ENCODE data around the gene MTIF2.
"Not testable (repeated sequence)": the region's sequence is repeated elsewhere in the genome, so short reads cannot be mapped to it uniquely, and the experiment has no call there.

DNA sequence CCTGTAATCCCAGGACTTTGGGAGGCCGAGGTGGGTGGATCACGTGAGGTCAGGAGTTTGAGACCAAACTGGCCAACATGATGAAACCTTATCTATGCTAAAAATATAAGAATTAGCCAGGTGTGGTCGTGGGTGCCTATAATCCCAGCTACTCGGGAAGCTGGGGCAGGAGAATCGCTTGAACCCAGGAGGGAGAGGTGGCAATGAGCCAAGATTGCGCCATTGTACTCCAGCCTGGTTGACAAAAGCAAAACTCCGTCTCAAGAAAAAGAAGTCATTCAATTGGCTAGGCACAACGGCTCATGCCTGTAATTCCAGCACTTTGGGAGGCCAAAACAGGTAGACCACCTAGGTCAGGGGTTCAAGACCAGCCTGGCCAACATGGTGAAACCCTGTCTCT, 27.4 kb downstream of the MTIF2 start:
- not testable (repeated sequence) for TF ChIP-seq JUND (IDR thresholded peaks at IDR 0.05); TCF7L2 (IDR thresholded peaks at IDR 0.05; ENCODE audit: borderline replicate concordance, extremely low read depth, insufficient read depth, insufficient read length); POLR2AphosphoS5 (IDR thresholded peaks at IDR 0.05; ENCODE audit: low read depth, low read length); POLR2A (IDR thresholded peaks at IDR 0.05; ENCODE audit: borderline replicate concordance, extremely low read depth, insufficient read depth, insufficient read length); EZH2 (IDR thresholded peaks at IDR 0.05); ZNF274 (IDR thresholded peaks at IDR 0.05; ENCODE audit: low read depth, low read length); YY1 (IDR thresholded peaks at IDR 0.05; ENCODE audit: extremely low read depth, insufficient replicate concordance, low read depth, low read length); EZH2phosphoT487 (IDR thresholded peaks at IDR 0.05; ENCODE audit: borderline replicate concordance); RAD21 (IDR thresholded peaks at IDR 0.05; ENCODE audit: low read depth); SRF (IDR thresholded peaks at IDR 0.05; ENCODE audit: low read depth)
- TF ChIP-seq, protein P1, sequence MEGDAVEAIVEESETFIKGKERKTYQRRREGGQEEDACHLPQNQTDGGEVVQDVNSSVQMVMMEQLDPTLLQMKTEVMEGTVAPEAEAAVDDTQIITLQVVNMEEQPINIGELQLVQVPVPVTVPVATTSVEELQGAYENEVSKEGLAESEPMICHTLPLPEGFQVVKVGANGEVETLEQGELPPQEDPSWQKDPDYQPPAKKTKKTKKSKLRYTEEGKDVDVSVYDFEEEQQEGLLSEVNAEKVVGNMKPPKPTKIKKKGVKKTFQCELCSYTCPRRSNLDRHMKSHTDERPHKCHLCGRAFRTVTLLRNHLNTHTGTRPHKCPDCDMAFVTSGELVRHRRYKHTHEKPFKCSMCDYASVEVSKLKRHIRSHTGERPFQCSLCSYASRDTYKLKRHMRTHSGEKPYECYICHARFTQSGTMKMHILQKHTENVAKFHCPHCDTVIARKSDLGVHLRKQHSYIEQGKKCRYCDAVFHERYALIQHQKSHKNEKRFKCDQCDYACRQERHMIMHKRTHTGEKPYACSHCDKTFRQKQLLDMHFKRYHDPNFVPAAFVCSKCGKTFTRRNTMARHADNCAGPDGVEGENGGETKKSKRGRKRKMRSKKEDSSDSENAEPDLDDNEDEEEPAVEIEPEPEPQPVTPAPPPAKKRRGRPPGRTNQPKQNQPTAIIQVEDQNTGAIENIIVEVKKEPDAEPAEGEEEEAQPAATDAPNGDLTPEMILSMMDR (IDR thresholded peaks at IDR 0.05 in 2 of 3, conservative IDR thresholded peaks at IDR 0.05 in 1 of 3; ENCODE audit: borderline replicate concordance in 1 of 3, insufficient read depth in 1 of 3, low read depth in 2 of 3, low read length in 2 of 3): not testable (repeated sequence)
- TF ChIP-seq, protein P2, sequence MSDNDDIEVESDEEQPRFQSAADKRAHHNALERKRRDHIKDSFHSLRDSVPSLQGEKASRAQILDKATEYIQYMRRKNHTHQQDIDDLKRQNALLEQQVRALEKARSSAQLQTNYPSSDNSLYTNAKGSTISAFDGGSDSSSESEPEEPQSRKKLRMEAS (IDR thresholded peaks at IDR 0.05): not testable (repeated sequence)
- TF ChIP-seq, protein P3, sequence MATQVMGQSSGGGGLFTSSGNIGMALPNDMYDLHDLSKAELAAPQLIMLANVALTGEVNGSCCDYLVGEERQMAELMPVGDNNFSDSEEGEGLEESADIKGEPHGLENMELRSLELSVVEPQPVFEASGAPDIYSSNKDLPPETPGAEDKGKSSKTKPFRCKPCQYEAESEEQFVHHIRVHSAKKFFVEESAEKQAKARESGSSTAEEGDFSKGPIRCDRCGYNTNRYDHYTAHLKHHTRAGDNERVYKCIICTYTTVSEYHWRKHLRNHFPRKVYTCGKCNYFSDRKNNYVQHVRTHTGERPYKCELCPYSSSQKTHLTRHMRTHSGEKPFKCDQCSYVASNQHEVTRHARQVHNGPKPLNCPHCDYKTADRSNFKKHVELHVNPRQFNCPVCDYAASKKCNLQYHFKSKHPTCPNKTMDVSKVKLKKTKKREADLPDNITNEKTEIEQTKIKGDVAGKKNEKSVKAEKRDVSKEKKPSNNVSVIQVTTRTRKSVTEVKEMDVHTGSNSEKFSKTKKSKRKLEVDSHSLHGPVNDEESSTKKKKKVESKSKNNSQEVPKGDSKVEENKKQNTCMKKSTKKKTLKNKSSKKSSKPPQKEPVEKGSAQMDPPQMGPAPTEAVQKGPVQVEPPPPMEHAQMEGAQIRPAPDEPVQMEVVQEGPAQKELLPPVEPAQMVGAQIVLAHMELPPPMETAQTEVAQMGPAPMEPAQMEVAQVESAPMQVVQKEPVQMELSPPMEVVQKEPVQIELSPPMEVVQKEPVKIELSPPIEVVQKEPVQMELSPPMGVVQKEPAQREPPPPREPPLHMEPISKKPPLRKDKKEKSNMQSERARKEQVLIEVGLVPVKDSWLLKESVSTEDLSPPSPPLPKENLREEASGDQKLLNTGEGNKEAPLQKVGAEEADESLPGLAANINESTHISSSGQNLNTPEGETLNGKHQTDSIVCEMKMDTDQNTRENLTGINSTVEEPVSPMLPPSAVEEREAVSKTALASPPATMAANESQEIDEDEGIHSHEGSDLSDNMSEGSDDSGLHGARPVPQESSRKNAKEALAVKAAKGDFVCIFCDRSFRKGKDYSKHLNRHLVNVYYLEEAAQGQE (IDR thresholded peaks at IDR 0.05; ENCODE audit: low read depth): not testable (repeated sequence)
- TF ChIP-seq, protein P4, sequence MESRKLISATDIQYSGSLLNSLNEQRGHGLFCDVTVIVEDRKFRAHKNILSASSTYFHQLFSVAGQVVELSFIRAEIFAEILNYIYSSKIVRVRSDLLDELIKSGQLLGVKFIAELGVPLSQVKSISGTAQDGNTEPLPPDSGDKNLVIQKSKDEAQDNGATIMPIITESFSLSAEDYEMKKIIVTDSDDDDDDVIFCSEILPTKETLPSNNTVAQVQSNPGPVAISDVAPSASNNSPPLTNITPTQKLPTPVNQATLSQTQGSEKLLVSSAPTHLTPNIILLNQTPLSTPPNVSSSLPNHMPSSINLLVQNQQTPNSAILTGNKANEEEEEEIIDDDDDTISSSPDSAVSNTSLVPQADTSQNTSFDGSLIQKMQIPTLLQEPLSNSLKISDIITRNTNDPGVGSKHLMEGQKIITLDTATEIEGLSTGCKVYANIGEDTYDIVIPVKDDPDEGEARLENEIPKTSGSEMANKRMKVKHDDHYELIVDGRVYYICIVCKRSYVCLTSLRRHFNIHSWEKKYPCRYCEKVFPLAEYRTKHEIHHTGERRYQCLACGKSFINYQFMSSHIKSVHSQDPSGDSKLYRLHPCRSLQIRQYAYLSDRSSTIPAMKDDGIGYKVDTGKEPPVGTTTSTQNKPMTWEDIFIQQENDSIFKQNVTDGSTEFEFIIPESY (IDR thresholded peaks at IDR 0.05; ENCODE audit: extremely low read depth, insufficient replicate concordance, low read length): not testable (repeated sequence)
